Inflammatory macrophage (primary cell): Measurements from ENCODE around the gene PDE8B.

ENCODE experiments used
- DNase-seq, 2 donors: peaks; one replicate each; pipeline ENCODE4 v3.0.0-alpha.2; 2020 to 2022

The PDE8B gene

GRCh38 chr5:77292026-77292757 is 81.7 kb downstream of the PDE8B start:
- no peak for DNase-seq

- peak; percentile 25 to 30 for DNase-seq
Measured at GRCh38 chr5:77294185-77294584, 83.7 kb downstream of the PDE8B start.

GRCh38 chr5:77295863-77296378 is 85.4 kb downstream of the PDE8B start:
- no peak for DNase-seq

GRCh38 chr5:77298146-77298545 is 87.7 kb downstream of the PDE8B start:
- no peak for DNase-seq

GRCh38 chr5:77300451-77300850 is 90.0 kb downstream of the PDE8B start:
- no peak for DNase-seq

- no peak for DNase-seq
Measured at GRCh38 chr5:77301447-77301883, 91.0 kb downstream of the PDE8B start.

- DNase-seq = no peak
Measured at GRCh38 chr5:77302247-77302646, 91.8 kb downstream of the PDE8B start.

- DNase-seq = no peak
Measured at GRCh38 chr5:77302653-77303052, 92.2 kb downstream of the PDE8B start.

GRCh38 chr5:77304388-77304787 is 93.9 kb downstream of the PDE8B start:
- no peak for DNase-seq

- DNase-seq = no peak
Measured at GRCh38 chr5:77305222-77305846, 94.9 kb downstream of the PDE8B start.

- no peak for DNase-seq
Measured at GRCh38 chr5:77305956-77306355, 95.5 kb downstream of the PDE8B start.

GRCh38 chr5:77306531-77306930 is 96.1 kb downstream of the PDE8B start:
- DNase-seq = no peak

- DNase-seq = no peak
Measured at GRCh38 chr5:77308154-77308960, 97.9 kb downstream of the PDE8B start.

GRCh38 chr5:77309140-77309539 is 98.7 kb downstream of the PDE8B start:
- no peak for DNase-seq

GRCh38 chr5:77310494-77311213 is 100.2 kb downstream of the PDE8B start:
- DNase-seq = no peak

GRCh38 chr5:77311214-77311571 is 100.7 kb downstream of the PDE8B start:
- no peak for DNase-seq

GRCh38 chr5:77312413-77312812 is 101.9 kb downstream of the PDE8B start:
- peak; percentile 22 to 26 for DNase-seq

GRCh38 chr5:77316871-77317661 is 106.6 kb downstream of the PDE8B start:
- DNase-seq = no peak

- DNase-seq = no peak
Measured at GRCh38 chr5:77318060-77318459, 107.6 kb downstream of the PDE8B start.

GRCh38 chr5:77319117-77319804 is 108.8 kb downstream of the PDE8B start:
- DNase-seq = no peak

GRCh38 chr5:77321793-77322394 is 111.4 kb downstream of the PDE8B start:
- no peak for DNase-seq
